PC-3 (cell line): ENCODE results near the gene AGAP3. TPM values are rescaled to one million over a fixed set of nuclear protein-coding genes. Genes with fewer than 3 reads are reported as not detected.

Source experiments
- ATAC-seq: fragments of 200-7000 bp; cut with Tn5 transposase; 2 replicates; pipeline ENCODE4 v1.9.1; 2020; ENCODE audit warnings: mild to moderate bottlenecking, moderate library complexity
- BruUV-seq: library from RNA; stranded (reverse); fragments of 400-500 nt; replicated peaks from 2 replicates; lab custom pipeline; 2021; lab: Mats Ljungman, UMichigan
- CTCF ChIA-PET: fragments of 300-600 bp; sonication (Branson Sonifier 250); formaldehyde crosslinking; loops from one replicate; lab custom pipeline; 2022; ENCODE audit warnings: antibody characterized with exemption; lab: Charles Lee
- POLR2A ChIA-PET: fragments of 300-600 bp; sonication (Branson Sonifier 250); formaldehyde crosslinking; loops from one replicate; lab custom pipeline; 2022; ENCODE audit warnings: antibody characterized with exemption; ENCODE audit not compliant: unreplicated experiment; lab: Charles Lee
- DNase-seq: peaks from one replicate; pipeline ENCODE4 v3.0.0-alpha.2; 2015
- H2AFZ ChIP-seq: fragments of 300-600 bp; sonication (generic); 2 replicates; pipeline ENCODE4 v1.6.0; 2016; ENCODE audit warnings: antibody characterized with exemption, low read length
- H3F3A ChIP-seq: fragments of 300-600 bp; sonication (generic); one replicate; pipeline ENCODE4 v1.6.0; 2017; ENCODE audit warnings: antibody characterized with exemption, low read length, control low read depth, mild to moderate bottlenecking; ENCODE audit not compliant: unreplicated experiment
- H3K27ac ChIP-seq: fragments of 300-600 bp; sonication (generic); 2 replicates; pipeline ENCODE4 v1.5.1; 2016; ENCODE audit warnings: mild to moderate bottlenecking, low read length
- H3K27me3 ChIP-seq: fragments of 300-600 bp; sonication (generic); 2 replicates; pipeline ENCODE4 v1.6.1; 2016; ENCODE audit warnings: low read length, mixed read lengths
- H3K36me3 ChIP-seq: fragments of 300-600 bp; sonication (generic); 2 replicates; pipeline ENCODE4 v1.6.1; 2016; ENCODE audit warnings: low read depth, mixed run types, low read length, mixed read lengths
- H3K4me1 ChIP-seq: fragments of 300-600 bp; sonication (generic); 2 replicates; pipeline ENCODE4 v1.5.1; 2016; ENCODE audit warnings: low read length; ENCODE audit not compliant: insufficient read depth
- H3K4me2 ChIP-seq: fragments of 300-600 bp; sonication (generic); 2 replicates; pipeline ENCODE4 v1.6.0; 2016; ENCODE audit warnings: low read length
- H3K4me3 ChIP-seq: fragments of 300-600 bp; sonication (generic); 2 replicates; pipeline ENCODE4 v1.5.1; 2016; ENCODE audit warnings: mild to moderate bottlenecking, low read length, mixed read lengths
- H3K79me2 ChIP-seq: fragments of 300-600 bp; sonication (generic); 2 replicates; pipeline ENCODE4 v1.6.1; 2017; ENCODE audit warnings: low read length, mixed read lengths
- H3K9ac ChIP-seq: fragments of 300-600 bp; sonication (generic); 2 replicates; pipeline ENCODE4 v1.6.0; 2016; ENCODE audit warnings: mild to moderate bottlenecking, low read length
- H3K9me2 ChIP-seq: fragments of 300-600 bp; sonication (generic); replicated peaks from 2 replicates; pipeline ENCODE4 v1.6.1; 2016; ENCODE audit warnings: mixed run types, low read length, mixed read lengths
- H3K9me3 ChIP-seq: fragments of 300-600 bp; sonication (generic); 2 replicates; pipeline ENCODE4 v1.6.1; 2016; ENCODE audit warnings: low read length, mixed read lengths
- H4K20me1 ChIP-seq: fragments of 300-600 bp; sonication (generic); 2 replicates; pipeline ENCODE4 v1.6.1; 2016; ENCODE audit warnings: low read length, mixed read lengths
- CTCF ChIP-seq: fragments of 300-600 bp; sonication (generic); conservative IDR thresholded peaks from 2 replicates; pipeline ENCODE4 v1.5.1; 2017; ENCODE audit warnings: antibody characterized with exemption, low read depth, mild to moderate bottlenecking, low read length
- EZH2 ChIP-seq: fragments of 300-600 bp; sonication (generic); IDR thresholded peaks from one replicate; pipeline ENCODE4 v1.6.1; 2017; ENCODE audit warnings: antibody characterized with exemption, mild to moderate bottlenecking, low read length; ENCODE audit not compliant: unreplicated experiment
- EZH2phosphoT487 ChIP-seq: fragments of 300-600 bp; sonication (generic); IDR thresholded peaks from 2 replicates; pipeline ENCODE4 v1.6.1; 2018; ENCODE audit warnings: mild to moderate bottlenecking, antibody characterized with exemption, low read length, borderline replicate concordance
- intact Hi-C: fragments of 100-400 bp; cut with micrococcal nuclease; formaldehyde crosslinking; loops from 2 replicates; pipeline ENCODE4 v1.9.0; 2023
- total RNA-seq: library from RNA; depleted of rRNA; stranded (reverse); fragments of >200 nt; gene quantifications from 2 replicates; pipeline ENCODE4 v1.2.3, GENCODE V29; 2014

The AGAP3 gene
- total RNA-seq, 1 experiment from 2014 or later = 53.5 TPM

- Histone ChIP-seq H3F3A (peaks cover 7% of the 10 kb centered on the region), H2AFZ (no peak overlapping the region), H3K4me2 (peak overlapping the region; percentile 78), H3K79me2 (peaks cover 42% of the 10 kb centered on the region), H4K20me1 (peaks cover 23% of the 10 kb centered on the region; the same call in 1 of the 2 replicates), H3K9ac (no peak overlapping the region), H3K4me3 (peak overlapping the region; percentile 53), H3K9me2 (no peaks in the 10 kb centered on the region), H3K36me3 (no peaks in the 10 kb centered on the region), H3K9me3 (no peaks in the 10 kb centered on the region), H3K27me3 (no peaks in the 10 kb centered on the region), H3K27ac (no peak overlapping the region), H3K4me1 (peaks cover 28% of the 10 kb centered on the region)
- no peak for TF ChIP-seq EZH2
- CTCF ChIA-PET = interaction anchor here (0.7 to 1.0 kb wide), 2 partner anchors 24 to 150 kb away, joined by 3 read pairs; no protein-coding TSS in a partner anchor
- no TSS peak for BruUV-seq
- intact Hi-C loops = loop anchor here (10.0 kb wide), 1 partner anchor 140 kb away; the partner anchor contains the start of gene KCNH2
- DNase-seq (peak; percentile 23), ATAC-seq (peak; percentile 12)
- POLR2A ChIA-PET = interaction anchor here (0.6 kb wide), 1 partner anchor 56 kb away, joined by 3 read pairs; no protein-coding TSS in a partner anchor
Measured at GRCh38 chr7:151115121-151115835, 29.0 kb downstream of the AGAP3 start.

- Histone ChIP-seq H4K20me1 (peaks cover 23% of the 10 kb centered on the region; the same call in 1 of the 2 replicates), H3K4me1 (peaks cover 28% of the 10 kb centered on the region), H3K4me3 (peak overlapping the region; percentile 53), H3F3A (peaks cover 7% of the 10 kb centered on the region), H2AFZ (no peak overlapping the region), H3K9me3 (no peaks in the 10 kb centered on the region), H3K9me2 (no peaks in the 10 kb centered on the region), H3K79me2 (peaks cover 42% of the 10 kb centered on the region), H3K4me2 (peak overlapping the region; percentile 78), H3K9ac (no peak overlapping the region), H3K27me3 (no peaks in the 10 kb centered on the region), H3K27ac (no peak overlapping the region), H3K36me3 (no peaks in the 10 kb centered on the region)
- peak; percentile 55 for ATAC-seq
- TF ChIP-seq EZH2 (no peak), CTCF (no peak), EZH2phosphoT487 (no peak)
- ChIA-PET POLR2A (interaction anchor here (0.6 kb wide), 1 partner anchor 57 kb away, joined by 3 read pairs; no protein-coding TSS in a partner anchor), CTCF (interaction anchor here (0.7 to 1.0 kb wide), 2 partner anchors 23 to 150 kb away, joined by 3 read pairs; no protein-coding TSS in a partner anchor)
- DNase-seq = peak; percentile 73
- intact Hi-C loops = loop anchor here (10.0 kb wide), 1 partner anchor 141 kb away; the partner anchor contains the start of gene KCNH2
- no TSS peak for BruUV-seq
Measured at GRCh38 chr7:151115836-151116418, 29.7 kb downstream of the AGAP3 start.

GRCh38 chr7:151116603-151117440, 30.5 kb downstream of the AGAP3 start:
- BruUV-seq = no TSS peak
- TF ChIP-seq EZH2 = no peak
- no peak for TF ChIP-seq EZH2phosphoT487
- peak overlapping the region; percentile 78 for H3K4me2 ChIP-seq
- no peak overlapping the region for H3K27ac ChIP-seq
- no peak overlapping the region for H3K9ac ChIP-seq
- ChIA-PET CTCF (interaction anchor here (1.0 kb wide), 1 partner anchor 151 kb away, joined by 3 read pairs; no protein-coding TSS in a partner anchor), POLR2A (no interaction called here)
- peaks cover 7% of the 10 kb centered on the region for H3F3A ChIP-seq
- no peaks in the 10 kb centered on the region for H3K9me3 ChIP-seq
- peaks cover 28% of the 10 kb centered on the region for H3K4me1 ChIP-seq
- no peaks in the 10 kb centered on the region for H3K36me3 ChIP-seq
- no peak overlapping the region for H2AFZ ChIP-seq
- no peak for DNase-seq
- H4K20me1 ChIP-seq = peaks cover 20% of the 10 kb centered on the region; the same call in 1 of the 2 replicates
- no peak overlapping the region for H3K4me3 ChIP-seq
- intact Hi-C loops = loop anchor here (10.0 kb wide), 1 partner anchor 142 kb away; the partner anchor contains the start of gene KCNH2
- no peaks in the 10 kb centered on the region for H3K9me2 ChIP-seq
- peaks cover 34% of the 10 kb centered on the region for H3K79me2 ChIP-seq
- ATAC-seq = no peak
- no peaks in the 10 kb centered on the region for H3K27me3 ChIP-seq
